Measurements from ENCODE around the gene NDE1. TPM values are rescaled to one million over a fixed set of nuclear protein-coding genes. Genes with fewer than 3 reads are reported as not detected.
"Not testable (repeated sequence)": the region's sequence is repeated elsewhere in the genome, so short reads cannot be mapped to it uniquely, and the experiment has no call there.

NDE1 gene
- total RNA-seq, 4 donors from 2014 or later, result 4.0 to 26.2 (median 11.9) TPM

DNA sequence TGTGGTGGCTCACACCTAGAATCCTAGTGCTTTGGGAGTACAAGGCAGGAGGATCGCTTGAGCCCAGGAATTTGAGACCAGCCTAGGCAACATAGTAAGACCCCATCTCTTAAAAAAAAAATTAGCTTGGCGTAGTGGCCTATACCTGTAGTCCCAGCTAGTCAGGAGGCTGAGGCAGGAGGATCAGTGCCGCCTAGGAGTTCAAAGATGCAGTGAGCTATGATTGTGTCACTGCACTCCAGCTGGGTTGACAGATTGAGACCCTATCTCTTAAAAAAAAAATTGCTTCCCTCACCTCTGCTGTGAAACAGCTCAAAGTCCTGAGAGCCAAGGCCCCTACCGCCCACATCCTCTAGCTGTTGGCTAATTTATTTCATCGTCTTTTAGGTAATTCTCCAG is 10.2 kb downstream of the NDE1 start:
- H3K27ac ChIP-seq, result no peak overlapping the region
- peaks cover 0 to 5% of the 10 kb centered on the region in 2 donors for H3K36me3 ChIP-seq
- H3K4me1 ChIP-seq, result no peaks in the 10 kb centered on the region
- no peak overlapping the region for H3K4me3 ChIP-seq
- intact Hi-C loops (cut with DNase I; ENCODE audit: low total_unique reads) (no loop called here), in situ Hi-C loops (cut with MboI; ENCODE audit: low sequenced_read_pairs in 4 of 4) (no loop called here)
- no peaks in the 10 kb centered on the region for H3K27me3 ChIP-seq
- no peak for TF ChIP-seq POLR2A (IDR thresholded peaks at IDR 0.05)
- ATAC-seq, result no peak
- H3K9me3 ChIP-seq, result no peaks in the 10 kb centered on the region
- no peak for DNase-seq

DNA sequence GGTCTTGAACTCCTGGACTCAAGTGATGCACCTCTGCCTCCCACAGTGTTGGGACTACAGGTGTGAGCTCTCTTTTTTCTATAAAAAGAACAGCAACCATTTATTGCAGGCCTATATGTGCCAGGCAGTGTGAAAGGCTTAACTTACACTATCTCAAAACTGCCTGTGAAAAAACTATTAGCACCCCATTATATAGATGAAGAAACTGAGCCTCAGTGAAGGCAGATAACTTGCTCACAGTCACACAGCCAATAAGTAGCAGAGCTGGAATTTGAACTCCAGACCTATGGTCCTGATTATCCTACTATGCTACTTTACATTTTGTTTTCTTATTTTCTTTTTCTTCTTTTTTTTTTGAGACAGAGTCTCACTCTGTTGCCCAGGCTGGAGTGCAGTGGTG is 15.1 kb downstream of the NDE1 start:
- DNase-seq (no peak), ATAC-seq (no peak)
- Histone ChIP-seq H3K4me3 (no peak overlapping the region), H3K4me1 (no peaks in the 10 kb centered on the region), H3K36me3 (peaks cover 4 to 34% of the 10 kb centered on the region in 2 donors), H3K27me3 (no peaks in the 10 kb centered on the region), H3K27ac (no peak overlapping the region), H3K9me3 (no peaks in the 10 kb centered on the region)
- in situ Hi-C loops (cut with MboI; ENCODE audit: low sequenced_read_pairs in 4 of 4), result no loop called here
- intact Hi-C loops (cut with DNase I; ENCODE audit: low total_unique reads), result no loop called here
- TF ChIP-seq, protein P1, sequence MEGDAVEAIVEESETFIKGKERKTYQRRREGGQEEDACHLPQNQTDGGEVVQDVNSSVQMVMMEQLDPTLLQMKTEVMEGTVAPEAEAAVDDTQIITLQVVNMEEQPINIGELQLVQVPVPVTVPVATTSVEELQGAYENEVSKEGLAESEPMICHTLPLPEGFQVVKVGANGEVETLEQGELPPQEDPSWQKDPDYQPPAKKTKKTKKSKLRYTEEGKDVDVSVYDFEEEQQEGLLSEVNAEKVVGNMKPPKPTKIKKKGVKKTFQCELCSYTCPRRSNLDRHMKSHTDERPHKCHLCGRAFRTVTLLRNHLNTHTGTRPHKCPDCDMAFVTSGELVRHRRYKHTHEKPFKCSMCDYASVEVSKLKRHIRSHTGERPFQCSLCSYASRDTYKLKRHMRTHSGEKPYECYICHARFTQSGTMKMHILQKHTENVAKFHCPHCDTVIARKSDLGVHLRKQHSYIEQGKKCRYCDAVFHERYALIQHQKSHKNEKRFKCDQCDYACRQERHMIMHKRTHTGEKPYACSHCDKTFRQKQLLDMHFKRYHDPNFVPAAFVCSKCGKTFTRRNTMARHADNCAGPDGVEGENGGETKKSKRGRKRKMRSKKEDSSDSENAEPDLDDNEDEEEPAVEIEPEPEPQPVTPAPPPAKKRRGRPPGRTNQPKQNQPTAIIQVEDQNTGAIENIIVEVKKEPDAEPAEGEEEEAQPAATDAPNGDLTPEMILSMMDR (IDR thresholded peaks at IDR 0.05 in 4 of 5, conservative IDR thresholded peaks at IDR 0.05 in 1 of 5), result no peak
- no peak for TF ChIP-seq POLR2A (IDR thresholded peaks at IDR 0.05)

DNA sequence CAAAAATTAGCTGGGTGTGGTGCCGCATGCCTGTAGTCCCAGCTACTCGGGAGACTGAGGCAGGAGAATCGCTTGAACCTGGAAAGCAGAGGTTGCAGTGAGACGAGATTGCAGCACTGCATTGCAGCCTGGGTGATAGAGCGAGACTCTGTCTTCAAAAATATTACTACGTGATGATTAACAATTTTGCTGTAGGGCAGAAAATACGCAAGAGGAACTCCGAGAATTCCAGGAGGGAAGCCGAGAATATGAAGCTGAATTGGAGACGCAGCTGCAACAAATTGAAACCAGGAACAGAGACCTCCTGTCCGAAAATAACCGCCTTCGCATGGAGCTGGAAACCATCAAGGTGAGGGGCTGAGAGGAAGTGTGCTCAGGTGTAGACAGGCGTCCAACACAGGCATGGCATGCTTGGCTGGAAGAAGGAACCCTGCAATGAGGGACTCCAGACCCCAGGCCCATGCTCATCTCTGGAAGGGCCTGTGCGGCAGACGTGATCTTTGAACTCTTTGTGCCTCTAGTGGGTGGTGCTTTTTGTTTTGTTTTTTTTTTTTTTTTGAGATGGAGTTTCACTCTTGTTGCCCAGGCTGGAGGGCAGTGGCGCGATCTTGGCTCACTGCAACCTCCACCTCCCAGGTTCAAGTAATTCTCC is 17.2 kb downstream of the NDE1 start:
- DNase-seq (no peak), ATAC-seq (no peak)
- intact Hi-C loops (cut with DNase I; ENCODE audit: low total_unique reads) (no loop called here), in situ Hi-C loops (cut with MboI; ENCODE audit: low sequenced_read_pairs in 4 of 4) (no loop called here)
- H3K27me3 ChIP-seq, result no peaks in the 10 kb centered on the region
- no peak overlapping the region for H3K27ac ChIP-seq
- no peak for TF ChIP-seq POLR2A (IDR thresholded peaks at IDR 0.05)
- TF ChIP-seq, protein P1 (IDR thresholded peaks at IDR 0.05 in 4 of 5, conservative IDR thresholded peaks at IDR 0.05 in 1 of 5), result no peak
- H3K4me3 ChIP-seq, result no peak overlapping the region
- peaks cover 3 to 6% of the 10 kb centered on the region in 2 donors for H3K4me1 ChIP-seq
- H3K9me3 ChIP-seq, result no peaks in the 10 kb centered on the region
- peaks cover 4 to 34% of the 10 kb centered on the region in 2 donors for H3K36me3 ChIP-seq

DNA sequence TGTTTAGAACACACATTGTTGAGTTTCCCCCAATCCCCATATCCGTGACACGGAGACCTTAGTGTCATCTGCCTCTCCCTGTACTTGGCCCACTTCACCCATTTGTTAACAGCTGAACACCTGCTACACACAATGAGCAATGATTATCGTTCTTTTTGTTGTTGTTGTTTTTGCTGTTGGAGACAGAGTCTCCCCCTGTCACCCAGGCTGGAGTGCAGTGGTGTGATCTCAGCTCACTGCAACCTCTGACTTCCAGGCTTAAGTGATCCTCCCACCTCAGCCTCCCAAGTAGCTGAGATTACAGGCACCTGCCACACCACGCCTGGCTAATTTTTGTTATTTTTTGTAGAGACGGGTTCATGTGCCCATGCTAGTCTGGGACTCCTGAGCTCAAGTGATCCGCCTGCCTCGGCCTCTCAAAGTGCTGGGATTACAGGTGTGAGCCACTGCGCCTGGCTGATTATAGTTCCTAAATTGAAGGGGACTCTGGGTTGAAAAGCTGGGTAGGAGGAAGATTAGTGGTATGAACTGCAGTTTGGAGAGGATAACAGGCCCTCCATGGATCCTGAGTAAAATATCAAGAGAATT is 21.6 kb downstream of the NDE1 start:
- DNase-seq, result no peak
- H3K9me3 ChIP-seq, result no peaks in the 10 kb centered on the region
- ATAC-seq, result no peak
- H3K27me3 ChIP-seq, result no peaks in the 10 kb centered on the region
- intact Hi-C loops (cut with DNase I; ENCODE audit: low total_unique reads) (loop anchor here (2.0 kb wide), 1 partner anchor 21 kb away; the partner anchor contains the start of gene NDE1), in situ Hi-C loops (cut with MboI; ENCODE audit: low sequenced_read_pairs in 4 of 4) (loop anchor here in 1 of 4 donors (10.0 kb wide), 1 partner anchor 63 kb away; no protein-coding TSS in a partner anchor)
- H3K4me3 ChIP-seq, result no peak overlapping the region
- H3K36me3 ChIP-seq, result peaks cover 4 to 16% of the 10 kb centered on the region in 2 donors
- TF ChIP-seq, protein P1 (IDR thresholded peaks at IDR 0.05 in 4 of 5, conservative IDR thresholded peaks at IDR 0.05 in 1 of 5), result no peak
- no peak for TF ChIP-seq POLR2A (IDR thresholded peaks at IDR 0.05)
- H3K27ac ChIP-seq, result peak overlapping the region; percentile 79 to 90 (median 83)
- H3K4me1 ChIP-seq, result peaks cover 14 to 20% of the 10 kb centered on the region in 2 donors

DNA sequence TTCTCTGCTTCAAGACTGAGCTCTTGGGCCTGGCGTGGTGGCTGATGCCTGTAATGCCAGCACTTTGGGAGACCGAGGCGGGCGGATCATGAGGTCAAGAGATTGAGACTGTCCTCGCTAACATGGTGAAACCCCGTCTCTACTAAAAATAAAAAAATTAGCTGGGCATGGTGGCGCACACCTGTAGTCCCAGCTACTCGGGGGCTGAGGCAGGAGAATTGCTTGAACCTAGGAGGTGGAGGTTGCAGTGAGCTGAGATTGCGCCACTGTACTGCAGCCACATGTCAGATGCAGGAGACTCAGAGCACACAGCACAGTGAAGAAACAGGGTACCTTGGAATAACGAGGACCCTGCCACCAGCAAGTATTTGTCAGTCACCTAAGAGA is 22.1 kb downstream of the NDE1 start:
- ATAC-seq, result peak; percentile 18 to 38
- not testable (repeated sequence) for H3K9me3 ChIP-seq, H3K27me3 ChIP-seq
- Histone ChIP-seq H3K36me3 (peaks cover 4 to 12% of the 10 kb centered on the region in 2 donors), H3K4me1 (peaks cover 14 to 20% of the 10 kb centered on the region in 2 donors), H3K27ac (peak overlapping the region; percentile 79 to 90 (median 83)), H3K4me3 (peak overlapping the region in 1 of 4 donors; percentile 24)
- intact Hi-C loops (cut with DNase I; ENCODE audit: low total_unique reads), result loop anchor here (2.0 kb wide), 1 partner anchor 21 kb away; the partner anchor contains the start of gene NDE1
- peak in 1 of 2 donors; percentile 19 for DNase-seq
- in situ Hi-C loops (cut with MboI; ENCODE audit: low sequenced_read_pairs in 4 of 4), result loop anchor here in 1 of 4 donors (10.0 kb wide), 1 partner anchor 63 kb away; no protein-coding TSS in a partner anchor

Measured in gastrocnemius medialis (tissue), 4 donors.